ENCODE data around the gene OR52W1.

OR52W1 gene

DNA sequence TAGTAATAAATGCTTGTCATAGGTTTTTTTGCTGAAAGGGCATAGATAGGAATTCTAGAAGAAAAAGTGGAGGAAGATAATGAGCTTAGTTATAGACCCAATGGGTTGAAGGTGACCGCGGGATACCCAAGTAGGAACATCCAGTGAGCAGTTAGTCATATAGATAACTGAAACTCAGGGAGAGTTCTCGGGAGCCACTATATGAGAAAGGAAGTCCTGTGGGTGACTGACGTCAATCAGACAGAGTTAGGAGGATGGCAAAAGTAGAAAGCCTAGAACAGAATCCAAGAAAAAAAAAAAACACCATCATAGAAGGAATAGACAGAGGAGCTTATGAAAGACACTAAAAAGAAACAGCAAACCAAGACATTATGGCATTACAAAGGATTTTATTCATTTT lies 38.2 kb downstream of the OR52W1 start:
- TF ChIP-seq CTCF (IDR thresholded peaks at IDR 0.05), result no peak

DNA sequence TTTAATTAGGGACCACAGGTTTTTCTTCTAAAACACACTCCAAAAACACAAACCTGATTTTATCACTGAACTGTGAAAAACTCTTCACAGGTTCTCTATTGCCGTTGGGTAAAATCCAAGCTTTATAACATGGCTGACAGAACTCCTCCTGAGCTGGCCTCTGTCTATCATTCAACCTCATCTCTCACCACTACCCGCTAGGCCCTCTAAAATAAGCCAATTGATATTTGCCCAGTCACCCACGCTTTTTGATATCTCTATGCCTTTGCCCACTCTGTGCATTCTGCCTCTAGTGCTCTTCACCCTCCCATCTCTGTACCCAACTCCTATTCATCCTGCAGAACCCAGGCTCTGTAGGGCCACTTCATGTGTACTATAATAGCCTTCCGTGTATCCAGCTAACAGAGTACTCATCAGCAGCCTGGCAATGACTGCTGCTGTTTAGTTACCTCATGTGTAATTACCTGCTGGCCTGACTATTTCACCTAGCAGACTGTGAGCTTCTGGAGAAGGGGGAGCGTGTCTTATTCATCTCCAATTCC lies 38.8 kb downstream of the OR52W1 start:
- TF ChIP-seq CTCF (IDR thresholded peaks at IDR 0.05), result no peak

More for the DNA sequence above, 38.2 kb downstream of the OR52W1 start:
- Histone ChIP-seq H3K79me2 (peaks cover 7% of the 10 kb centered on the region), H3K9me3 (ENCODE audit: control insufficient read depth, low read length) (no peaks in the 10 kb centered on the region), H3K27ac (no peak overlapping the region), H2AFZ (no peak overlapping the region), H3K4me3 (ENCODE audit: low read depth, low read length) (no peak overlapping the region), H3K27me3 (ENCODE audit: control insufficient read depth, insufficient read depth, low read length) (no peaks in the 10 kb centered on the region), H3K4me2 (ENCODE audit: low read length) (no peak overlapping the region), H3K9ac (no peak overlapping the region), H3K36me3 (ENCODE audit: control insufficient read depth, insufficient read depth, low read length) (no peaks in the 10 kb centered on the region), H3K4me1 (no peaks in the 10 kb centered on the region)

GRCh38 chr11:6238902-6239301 lies 39.9 kb downstream of the OR52W1 start, which contains the start of gene CNGA4:
TSS of gene CNGA4 (plus strand) at chr11:6239089. CDS start at chr11:6239207, 118 bp downstream.
- no peaks in the 10 kb centered on the region for H3K79me2 ChIP-seq

More for the DNA sequence above, 38.8 kb downstream of the OR52W1 start:
- H3K4me1 ChIP-seq, result no peaks in the 10 kb centered on the region
- peaks cover 7% of the 10 kb centered on the region for H3K79me2 ChIP-seq
- no peak overlapping the region for H3K9ac ChIP-seq
- H2AFZ ChIP-seq, result no peak overlapping the region
- no peaks in the 10 kb centered on the region for H3K9me3 ChIP-seq (ENCODE audit: control insufficient read depth, low read length)
- H3K36me3 ChIP-seq (ENCODE audit: control insufficient read depth, insufficient read depth, low read length), result no peaks in the 10 kb centered on the region
- H3K4me2 ChIP-seq (ENCODE audit: low read length), result no peak overlapping the region
- no peak overlapping the region for H3K4me3 ChIP-seq (ENCODE audit: low read depth, low read length)
- H3K27ac ChIP-seq, result no peak overlapping the region
- no peaks in the 10 kb centered on the region for H3K27me3 ChIP-seq (ENCODE audit: control insufficient read depth, insufficient read depth, low read length)

DNA sequence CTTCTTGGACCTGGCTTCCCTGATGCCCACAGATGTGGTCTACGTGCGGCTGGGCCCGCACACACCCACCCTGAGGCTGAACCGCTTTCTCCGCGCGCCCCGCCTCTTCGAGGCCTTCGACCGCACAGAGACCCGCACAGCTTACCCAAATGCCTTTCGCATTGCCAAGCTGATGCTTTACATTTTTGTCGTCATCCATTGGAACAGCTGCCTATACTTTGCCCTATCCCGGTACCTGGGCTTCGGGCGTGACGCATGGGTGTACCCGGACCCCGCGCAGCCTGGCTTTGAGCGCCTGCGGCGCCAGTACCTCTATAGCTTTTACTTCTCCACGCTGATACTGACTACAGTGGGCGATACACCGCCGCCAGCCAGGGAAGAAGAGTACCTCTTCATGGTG lies 41.1 kb downstream of the OR52W1 start:
- Histone ChIP-seq H3K27me3 (ENCODE audit: control insufficient read depth, insufficient read depth, low read length) (no peaks in the 10 kb centered on the region), H3K79me2 (no peaks in the 10 kb centered on the region), H3K4me3 (ENCODE audit: low read depth, low read length) (no peak overlapping the region), H3K4me1 (no peaks in the 10 kb centered on the region), H3K27ac (no peak overlapping the region), H3K9ac (no peak overlapping the region), H3K4me2 (ENCODE audit: low read length) (no peak overlapping the region), H2AFZ (no peak overlapping the region), H3K9me3 (ENCODE audit: control insufficient read depth, low read length) (no peaks in the 10 kb centered on the region), H3K36me3 (ENCODE audit: control insufficient read depth, insufficient read depth, low read length) (no peaks in the 10 kb centered on the region)
- TF ChIP-seq CTCF (IDR thresholded peaks at IDR 0.05), result no peak

More at GRCh38 chr11:6238902-6239301, 39.9 kb downstream of the OR52W1 start, which contains the start of gene CNGA4:
- no peak within 1 kb of the TSS for H3K27ac ChIP-seq
- H3K27me3 ChIP-seq (ENCODE audit: control insufficient read depth, insufficient read depth, low read length), result no peaks in the 10 kb centered on the region
- H3K36me3 ChIP-seq (ENCODE audit: control insufficient read depth, insufficient read depth, low read length), result no peaks in the 10 kb centered on the region
- H2AFZ ChIP-seq, result no peak within 1 kb of the TSS
- H3K9ac ChIP-seq, result no peak within 1 kb of the TSS
- no peak within 1 kb of the TSS for H3K4me2 ChIP-seq (ENCODE audit: low read length)
- no peaks in the 10 kb centered on the region for H3K4me1 ChIP-seq
- H3K9me3 ChIP-seq (ENCODE audit: control insufficient read depth, low read length), result no peaks in the 10 kb centered on the region
- no peak within 1 kb of the TSS for H3K4me3 ChIP-seq (ENCODE audit: low read depth, low read length)
- TF ChIP-seq CTCF (IDR thresholded peaks at IDR 0.05), result no peak

GRCh38 chr11:6240781-6241180 lies 41.8 kb downstream of the OR52W1 start:
- Histone ChIP-seq H3K36me3 (ENCODE audit: control insufficient read depth, insufficient read depth, low read length) (no peaks in the 10 kb centered on the region), H3K9me3 (ENCODE audit: control insufficient read depth, low read length) (no peaks in the 10 kb centered on the region), H3K79me2 (no peaks in the 10 kb centered on the region), H3K27ac (no peak overlapping the region), H3K4me2 (ENCODE audit: low read length) (no peak overlapping the region), H3K9ac (no peak overlapping the region), H3K27me3 (ENCODE audit: control insufficient read depth, insufficient read depth, low read length) (no peaks in the 10 kb centered on the region), H3K4me1 (no peaks in the 10 kb centered on the region), H3K4me3 (ENCODE audit: low read depth, low read length) (no peak overlapping the region), H2AFZ (no peak overlapping the region)
- TF ChIP-seq CTCF (IDR thresholded peaks at IDR 0.05), result no peak
